Activated gamma-delta T cell (primary cell): ENCODE results near the gene NOTCH2NLA.
"Not testable (repeated sequence)": the region's sequence is repeated elsewhere in the genome, so short reads cannot be mapped to it uniquely, and the experiment has no call there.

ENCODE experiments used
- DNase-seq: peaks from one replicate; lab custom pipeline; 2025; lab: John Stamatoyannopoulos, UW
- total RNA-seq, 2 donors: gene quantifications; one replicate each; lab custom pipeline; 2026; lab: John Stamatoyannopoulos, UW

NOTCH2NLA gene
- total RNA-seq = 1.3 to 9.3 reads per million in 2 donors

- DNase-seq = not testable (repeated sequence)
Observed at GRCh38 chr1:146228710-146229477, at the start of gene NOTCH2NLA. NOTCH2NLA (minus strand) TSS chr1:146229021; CDS start chr1:146189337, 39,684 bp downstream.

- DNase-seq = not testable (repeated sequence)
Observed at GRCh38 chr1:146278346-146278745, 49.5 kb upstream of the NOTCH2NLA start.

GRCh38 chr1:146277087-146277486, 48.3 kb upstream of the NOTCH2NLA start:
- DNase-seq = not testable (repeated sequence)

DNA sequence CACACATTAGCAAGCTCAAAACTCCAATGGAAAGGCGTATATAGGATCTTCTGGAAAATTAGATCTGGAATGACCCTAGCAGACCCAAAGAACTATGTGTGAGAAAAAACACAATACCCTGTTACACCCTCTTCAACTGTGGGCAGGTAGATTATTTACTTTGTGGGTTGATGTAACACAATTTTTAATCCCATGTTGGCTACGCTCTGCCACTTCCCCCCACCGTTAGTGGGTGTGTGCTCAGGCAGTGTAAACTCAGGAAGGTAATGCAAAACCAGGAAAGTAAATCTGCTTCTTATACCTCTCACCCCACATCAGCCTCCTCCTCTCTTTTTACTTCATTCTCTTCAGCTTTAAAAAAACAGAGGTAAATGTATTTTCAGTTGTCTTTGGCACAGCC, 45.3 kb upstream of the NOTCH2NLA start:
- not testable (repeated sequence) for DNase-seq

GRCh38 chr1:146273194-146273593, 44.4 kb upstream of the NOTCH2NLA start:
- not testable (repeated sequence) for DNase-seq

- DNase-seq = not testable (repeated sequence)
Observed at GRCh38 chr1:146272734-146273133, 43.9 kb upstream of the NOTCH2NLA start.

GRCh38 chr1:146271977-146272376, 43.2 kb upstream of the NOTCH2NLA start:
- not testable (repeated sequence) for DNase-seq

DNA sequence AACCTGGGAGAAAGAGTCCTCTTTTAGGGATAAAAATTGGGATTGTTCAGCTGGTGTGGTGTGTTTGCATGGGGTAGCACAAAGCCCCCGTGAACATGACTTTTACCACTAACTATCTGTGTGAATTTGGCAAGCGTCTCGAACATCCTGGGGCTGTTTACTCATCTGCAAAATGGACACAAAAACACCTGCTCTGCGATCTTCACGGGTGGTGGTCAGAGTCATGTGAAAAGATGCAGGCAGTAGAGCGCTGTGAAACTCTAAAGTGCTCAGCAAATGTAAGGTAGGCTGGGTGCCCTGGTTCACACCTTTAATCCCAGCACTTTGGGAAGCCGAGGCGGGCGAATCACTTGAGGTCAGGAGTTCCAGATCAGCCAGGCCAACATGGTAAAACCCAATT, 41.3 kb upstream of the NOTCH2NLA start:
- DNase-seq = not testable (repeated sequence)

DNA sequence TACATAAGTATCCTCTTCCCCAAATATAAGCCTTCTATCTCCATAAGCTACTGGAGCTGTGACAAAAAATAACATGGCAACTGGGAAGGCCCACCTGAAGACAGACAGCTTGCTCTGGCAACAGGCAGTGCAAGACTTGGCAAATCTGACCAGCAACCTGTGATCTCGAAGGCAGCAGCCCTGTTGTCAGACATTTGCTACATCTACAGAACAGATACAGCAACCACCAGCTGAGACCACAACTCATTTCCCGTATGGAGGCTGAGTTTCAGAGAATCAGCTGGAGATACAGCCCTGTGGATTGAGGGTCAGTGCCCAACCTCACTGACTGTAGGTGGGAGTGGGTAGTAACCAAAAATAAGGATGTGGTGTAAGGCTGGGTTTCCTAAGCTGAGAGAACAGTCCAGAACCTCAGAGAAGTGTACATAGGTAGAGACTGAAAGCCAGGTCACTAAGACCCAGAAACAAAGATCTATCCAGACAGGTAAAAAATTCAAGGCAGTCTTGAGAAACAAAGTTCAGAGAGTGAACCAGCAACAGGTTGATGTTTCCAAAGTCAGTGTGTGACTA, 37.4 kb upstream of the NOTCH2NLA start:
- DNase-seq = not testable (repeated sequence)

- DNase-seq = not testable (repeated sequence)
Observed at GRCh38 chr1:146264761-146265160, 35.9 kb upstream of the NOTCH2NLA start.

GRCh38 chr1:146260006-146260730, 31.3 kb upstream of the NOTCH2NLA start:
- DNase-seq = not testable (repeated sequence)

DNA sequence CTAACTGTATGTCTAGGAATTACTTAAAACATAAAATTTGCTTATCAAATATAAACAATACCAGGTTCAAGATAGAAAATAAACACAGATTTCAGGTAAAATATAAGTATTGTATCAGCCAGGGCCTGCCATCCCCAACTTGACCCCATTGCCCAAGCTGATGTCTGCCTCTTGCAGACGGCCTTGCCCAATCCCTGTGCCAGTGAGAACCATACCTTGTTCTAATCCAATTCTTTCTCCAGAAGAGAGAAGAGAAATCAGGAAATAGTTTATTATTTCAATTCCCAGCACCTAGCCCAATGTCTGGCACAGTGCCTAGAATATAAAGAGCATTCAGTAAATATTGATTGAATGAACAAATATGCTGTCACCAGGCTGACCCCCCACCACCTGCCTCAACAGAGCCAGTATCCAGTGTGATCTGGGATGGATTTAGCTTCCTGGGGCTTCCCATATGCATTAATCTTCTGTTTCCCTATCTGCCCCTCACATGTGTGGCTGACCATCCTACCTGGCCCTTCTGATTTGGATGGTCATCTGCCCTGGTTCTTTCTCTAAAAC, 29.3 kb upstream of the NOTCH2NLA start:
- DNase-seq = not testable (repeated sequence)

DNA sequence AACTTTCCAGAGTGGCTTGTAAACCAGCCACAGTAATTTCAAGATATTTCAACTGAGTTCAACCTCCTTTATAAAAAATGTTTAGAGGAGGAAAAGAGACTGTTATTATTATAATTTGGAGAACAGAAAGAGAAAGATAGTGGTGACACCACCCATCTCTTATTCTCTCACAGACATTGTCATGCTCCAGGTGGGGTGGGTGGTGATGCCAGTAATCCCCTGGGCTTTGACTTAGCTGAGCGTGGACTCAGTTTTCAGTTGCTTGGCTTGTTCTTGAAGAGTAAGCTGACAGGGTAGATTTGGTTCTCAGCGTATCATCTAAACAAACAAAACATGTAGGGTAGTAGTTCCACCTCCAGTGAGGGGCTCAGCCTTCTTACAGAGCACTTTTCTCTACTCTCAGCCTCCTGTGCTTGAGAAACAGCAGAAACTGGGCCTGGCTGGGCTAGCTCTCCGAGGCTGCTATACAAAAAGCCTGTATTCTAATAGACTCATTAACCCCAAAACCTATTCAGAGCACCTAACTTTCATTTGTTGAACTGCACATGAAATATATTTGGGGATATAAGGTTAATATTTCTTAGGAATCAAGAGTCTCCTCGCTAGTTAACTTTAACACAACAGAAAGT, 25.9 kb upstream of the NOTCH2NLA start:
- DNase-seq = not testable (repeated sequence)

DNA sequence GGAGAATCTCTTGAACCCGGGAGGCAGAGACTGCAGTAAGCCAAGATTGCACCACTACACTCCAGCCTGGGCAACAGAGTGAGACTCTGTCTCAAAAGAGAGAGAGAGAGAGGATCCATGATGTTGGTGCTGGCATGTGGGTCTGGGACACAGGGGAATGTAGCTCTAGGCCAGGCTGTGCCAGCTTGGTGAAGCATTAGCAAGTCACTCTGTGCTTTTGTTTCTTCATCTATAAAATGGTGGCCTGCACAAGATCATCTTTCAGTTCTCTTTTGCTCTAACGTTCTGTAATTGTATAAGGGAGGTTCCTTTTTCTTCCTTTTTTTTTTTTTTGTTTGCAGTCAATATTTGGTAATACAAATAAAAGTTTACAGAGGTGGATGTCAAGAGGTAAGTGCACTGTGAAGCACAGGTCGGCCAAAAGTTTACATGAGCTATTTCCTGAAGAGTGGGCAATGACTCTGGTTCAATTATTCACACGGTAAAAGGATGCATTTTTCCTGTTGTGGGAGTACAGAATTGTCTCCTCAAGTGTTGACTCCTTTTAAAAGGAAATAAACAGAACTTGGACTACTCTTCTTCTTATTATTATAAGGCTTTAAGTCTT, 24.5 kb upstream of the NOTCH2NLA start:
- DNase-seq = not testable (repeated sequence)

GRCh38 chr1:146251523-146251922, 22.7 kb upstream of the NOTCH2NLA start:
- DNase-seq = not testable (repeated sequence)

DNA sequence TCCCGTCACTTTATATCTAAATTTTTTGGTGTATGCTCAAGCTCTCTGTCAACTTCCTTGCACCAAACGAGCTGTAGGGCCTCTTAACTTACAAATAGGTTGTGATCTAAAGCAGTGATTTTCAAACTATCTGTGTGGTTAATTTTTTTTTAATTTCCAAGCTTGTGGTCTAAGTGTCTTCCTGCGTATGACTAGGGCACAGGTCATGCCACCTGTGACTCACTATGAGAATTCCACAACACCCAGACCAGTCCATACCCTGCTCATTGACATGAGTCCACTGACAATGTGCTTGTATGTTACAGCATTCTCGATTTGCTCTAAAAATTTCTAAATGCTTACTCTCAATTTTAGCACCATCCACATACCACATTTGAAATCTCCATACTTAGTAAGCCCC, 19.8 kb upstream of the NOTCH2NLA start:
- DNase-seq = not testable (repeated sequence)

DNA sequence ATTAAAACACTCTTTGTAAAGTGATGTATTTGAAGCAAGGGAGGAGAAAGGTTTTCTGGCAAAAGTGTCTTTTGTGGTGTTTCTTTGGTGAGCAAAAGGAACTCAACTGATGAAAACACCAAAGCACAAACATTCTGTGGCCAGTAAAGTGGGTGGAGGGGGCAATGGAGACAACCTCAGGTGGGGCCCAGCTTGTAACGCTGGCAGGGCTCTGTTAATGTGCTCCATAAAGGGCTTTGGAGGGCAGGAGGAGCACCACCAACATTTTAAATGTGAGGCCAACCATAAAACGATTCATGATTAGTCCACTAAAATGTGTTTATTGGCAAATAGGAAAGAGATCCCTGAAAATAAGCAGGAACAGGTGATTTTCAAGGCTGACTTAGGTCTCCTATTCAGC, 7.8 kb upstream of the NOTCH2NLA start:
- not testable (repeated sequence) for DNase-seq

GRCh38 chr1:146236026-146236601, 7.3 kb upstream of the NOTCH2NLA start:
- DNase-seq = not testable (repeated sequence)

DNA sequence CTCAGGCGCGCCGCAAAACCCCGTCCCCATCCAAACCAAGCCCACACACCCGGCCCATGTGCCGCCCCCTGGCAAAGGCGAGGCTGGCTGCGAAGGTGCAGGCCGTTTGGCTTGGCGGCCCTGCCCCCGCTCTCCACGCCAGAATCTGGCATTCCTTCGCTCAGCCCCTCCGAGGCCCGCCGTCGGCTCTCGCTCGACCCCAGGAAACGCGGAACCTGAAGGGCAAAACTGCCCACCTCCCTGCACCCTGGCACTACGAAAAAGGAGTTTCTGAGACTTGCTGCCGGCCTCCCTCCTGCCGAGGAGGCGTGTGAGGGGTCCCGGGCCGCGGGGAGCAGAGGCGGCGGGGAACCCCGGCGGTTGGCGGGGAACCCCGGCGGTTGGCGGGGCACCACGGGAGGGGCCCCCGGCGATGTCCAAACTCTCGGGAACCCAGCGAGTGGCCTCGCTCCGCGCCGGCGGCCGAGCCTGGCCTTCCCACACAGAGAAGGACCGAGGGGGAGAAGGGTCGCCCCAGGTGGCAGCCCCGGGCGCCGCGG, 608 bp downstream of the NOTCH2NLA start:
- not testable (repeated sequence) for DNase-seq

DNA sequence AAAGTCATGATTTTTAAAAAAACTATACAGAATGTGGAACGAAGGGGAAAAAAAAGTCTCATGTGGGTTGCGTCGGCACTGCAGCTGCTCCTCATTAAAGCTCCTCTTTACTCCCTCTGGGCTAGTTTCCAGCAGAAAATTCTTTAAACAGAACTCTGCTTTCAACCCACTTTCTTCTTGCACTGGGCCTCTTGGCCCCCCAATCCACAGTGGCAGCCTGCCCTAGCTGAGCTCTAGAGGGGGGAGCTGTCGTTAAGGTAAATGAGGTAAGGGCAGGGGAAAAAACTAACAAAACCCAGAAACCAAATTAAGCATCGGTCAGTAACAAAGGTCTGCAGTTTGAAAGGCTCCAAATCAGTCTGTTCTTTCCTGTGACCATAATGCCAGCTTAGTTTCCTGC, 54.3 kb downstream of the NOTCH2NLA start:
- not testable (repeated sequence) for DNase-seq

DNA sequence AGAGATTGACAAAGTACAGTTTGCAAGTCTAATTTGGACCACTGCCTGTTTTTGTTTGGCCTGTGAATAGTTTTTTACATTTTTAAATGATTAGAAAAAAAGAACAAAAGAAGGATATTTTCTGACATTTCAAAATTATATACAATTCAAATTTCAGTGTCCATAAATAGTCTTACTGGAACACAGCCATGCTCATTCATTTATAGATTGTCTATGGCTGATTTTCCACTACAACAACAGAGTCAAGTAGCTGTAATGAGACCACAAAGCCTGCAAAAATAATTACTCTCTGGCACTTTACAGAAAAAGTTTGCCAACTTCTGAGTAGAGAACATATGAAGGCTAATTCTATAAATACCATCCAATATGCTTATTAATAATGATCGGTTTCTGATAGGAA, 61.1 kb downstream of the NOTCH2NLA start:
- DNase-seq = not testable (repeated sequence)
